PFSK-1 (cell line): ENCODE data around the gene KCNH1.

Source experiments
- FOXP2 ChIP-seq: optimal IDR thresholded peaks from 2 replicates; pipeline ENCODE3; 2011; ENCODE audit warnings: borderline replicate concordance, control low read depth, inconsistent platforms; ENCODE audit not compliant: insufficient read depth; ENCODE audit errors: extremely low read length, extremely low read depth
- POLR2AphosphoS5 ChIP-seq: IDR thresholded peaks from 2 replicates; pipeline ENCODE4 v1.6.1; 2012; ENCODE audit warnings: low read depth, mild to moderate bottlenecking, control low read depth, low read length, moderate library complexity
- REST ChIP-seq, 2 experiments: IDR thresholded peaks; 2 replicates each; pipeline versions ENCODE4 v1.6.1 to v1.8.0; 2011 to 2012; ENCODE audit warnings: low read depth in 2 of 2, low read length in 2 of 2, control low read depth in 1 of 2, inconsistent platforms in 1 of 2, mild to moderate bottlenecking in 1 of 2, moderate library complexity in 1 of 2; ENCODE audit not compliant: insufficient read depth in 1 of 2
- SIN3A ChIP-seq: IDR thresholded peaks from 2 replicates; pipeline ENCODE4 v1.6.1; 2012; ENCODE audit warnings: mild to moderate bottlenecking, low read length, moderate library complexity, borderline replicate concordance; ENCODE audit not compliant: insufficient read depth
- TAF1 ChIP-seq: IDR thresholded peaks from 2 replicates; pipeline ENCODE4 v1.6.1; 2012; ENCODE audit warnings: low read length, control low read depth, borderline replicate concordance; ENCODE audit not compliant: insufficient read depth

Gene KCNH1

GRCh38 chr1:210850556-210850955, 283.4 kb downstream of the KCNH1 start:
- TF ChIP-seq SIN3A, result no peak
- TF ChIP-seq REST (IDR thresholded peaks at IDR 0.05; ENCODE audit: insufficient read depth in 1 of 2, low read depth in 2 of 2, low read length in 2 of 2), result no peak
- no peak for TF ChIP-seq POLR2AphosphoS5
- no peak for TF ChIP-seq TAF1
- TF ChIP-seq FOXP2, result no peak

GRCh38 chr1:210848474-210848873, 285.5 kb downstream of the KCNH1 start:
- TF ChIP-seq FOXP2, result no peak
- TF ChIP-seq TAF1, result no peak
- TF ChIP-seq SIN3A, result no peak
- no peak for TF ChIP-seq REST (IDR thresholded peaks at IDR 0.05; ENCODE audit: insufficient read depth in 1 of 2, low read depth in 2 of 2, low read length in 2 of 2)
- no peak for TF ChIP-seq POLR2AphosphoS5

- no peak for TF ChIP-seq SIN3A
- no peak for TF ChIP-seq POLR2AphosphoS5
- no peak for TF ChIP-seq REST (IDR thresholded peaks at IDR 0.05; ENCODE audit: insufficient read depth in 1 of 2, low read depth in 2 of 2, low read length in 2 of 2)
- no peak for TF ChIP-seq FOXP2
- TF ChIP-seq TAF1, result no peak
Observed at GRCh38 chr1:210841926-210842625, 291.9 kb downstream of the KCNH1 start.

- no peak for TF ChIP-seq SIN3A
- no peak for TF ChIP-seq FOXP2
- TF ChIP-seq REST (IDR thresholded peaks at IDR 0.05; ENCODE audit: insufficient read depth in 1 of 2, low read depth in 2 of 2, low read length in 2 of 2), result no peak
- TF ChIP-seq TAF1, result no peak
- TF ChIP-seq POLR2AphosphoS5, result no peak
Observed at GRCh38 chr1:210830034-210831028, 303.6 kb downstream of the KCNH1 start.
